Activated CD4-positive, alpha-beta memory T cell treated with anti-CD3 and anti-CD28 coated beads, Interleukin-2, amount 10 ng/mL, durations not matched to agents 7 days and 5 days (primary cell): Measurements from ENCODE around the gene RNF13. TPM values are rescaled to one million over a fixed set of nuclear protein-coding genes. Genes with fewer than 3 reads are reported as not detected.

Source experiments
- CTCF ChIA-PET: fragments of 350-600 bp; sonication (Branson Sonifier 250); formaldehyde crosslinking; loops from one replicate; lab custom pipeline; 2021; ENCODE audit warnings: antibody characterized with exemption, inconsistent platforms; lab: Charles Lee
- POLR2A ChIA-PET: fragments of 350-600 bp; sonication (Branson Sonifier 250); formaldehyde crosslinking; loops from one replicate; lab custom pipeline; 2021; ENCODE audit warnings: antibody characterized with exemption; lab: Charles Lee
- DNase-seq: peaks from one replicate; pipeline ENCODE4 v3.0.0-alpha.2; 2020
- H3K27ac Mint-ChIP-seq: one replicate; pipeline ENCODE4 v1.8.0; 2021; ENCODE audit warnings: mild to moderate bottlenecking, mixed read lengths
- H3K27me3 Mint-ChIP-seq: one replicate; pipeline ENCODE4 v1.8.0; 2021; ENCODE audit warnings: mixed read lengths
- H3K36me3 Mint-ChIP-seq: one replicate; pipeline ENCODE4 v1.8.0; 2021; ENCODE audit warnings: low read depth, mixed read lengths
- H3K4me1 Mint-ChIP-seq: one replicate; pipeline ENCODE4 v1.8.0; 2021; ENCODE audit warnings: mixed read lengths
- H3K4me3 Mint-ChIP-seq: one replicate; pipeline ENCODE4 v1.8.0; 2021; ENCODE audit warnings: mild to moderate bottlenecking, mixed read lengths
- H3K9me3 Mint-ChIP-seq: one replicate; pipeline ENCODE4 v1.8.0; 2021; ENCODE audit warnings: mixed read lengths
- total RNA-seq, 2 experiments: library from RNA; stranded (reverse); gene quantifications; one replicate each; pipeline ENCODE4 v1.2.3, GENCODE V29; 2021

The RNF13 gene
- total RNA-seq, 2 experiments from 2014 or later: 37.2 to 42.4 TPM

DNA sequence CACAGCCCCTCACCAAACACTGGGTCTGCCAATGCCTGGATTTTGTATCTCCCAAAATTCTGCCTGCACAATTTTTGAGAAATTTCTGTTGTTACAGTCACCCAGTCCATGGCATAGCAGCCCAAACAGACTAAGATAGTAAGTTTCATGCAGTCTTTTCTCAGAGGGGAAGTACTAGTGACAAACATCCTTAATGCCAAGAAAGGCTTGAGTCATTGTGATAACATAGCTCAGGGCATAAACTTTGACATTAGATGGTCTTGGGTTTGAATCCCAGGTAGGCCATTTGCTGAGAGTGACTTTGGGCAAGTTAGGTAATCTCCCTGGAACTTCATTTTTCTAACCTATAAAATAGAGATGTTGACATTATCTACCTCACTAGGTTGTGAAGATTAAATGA, 193.8 kb downstream of the RNF13 start:
- CTCF ChIA-PET: no interaction called here
- POLR2A ChIA-PET: no interaction called here
- no peak overlapping the region for H3K27ac Mint-ChIP-seq

More for the DNA sequence above, 193.8 kb downstream of the RNF13 start:
- DNase-seq: no peak
- Mint-ChIP-seq H3K4me3 (no peak overlapping the region), H3K27me3 (peaks cover 10% of the 10 kb centered on the region), H3K36me3 (no peaks in the 10 kb centered on the region), H3K9me3 (no peaks in the 10 kb centered on the region), H3K4me1 (no peaks in the 10 kb centered on the region)

Other genes starting within 250 kb of the RNF13 start
- gene WWTR1, start 155.2 kb upstream of the RNF13 start, total RNA-seq: 1 to 10 TPM; 1.9 to 2.1 TPM
- 10 to 100 TPM; 26.3 to 28.9 TPM for gene COMMD2, start 60.7 kb upstream of the RNF13 start, total RNA-seq
- not detected for gene ANKUB1, start 20.7 kb upstream of the RNF13 start, total RNA-seq
- gene PFN2, start 157.7 kb downstream of the RNF13 start, total RNA-seq: under 1 TPM; 0.58 to 0.88 TPM